Adrenal gland (tissue), 12 donors: ENCODE results near the gene PA2G4. TPM values are rescaled to one million over a fixed set of nuclear protein-coding genes. Genes with fewer than 3 reads are reported as not detected.
"Not testable (repeated sequence)": the region's sequence is repeated elsewhere in the genome, so short reads cannot be mapped to it uniquely, and the experiment has no call there.

Source experiments
- DNase-seq, 7 donors: peaks; one replicate each; pipeline ENCODE4 v3.0.0-alpha.2; 2019 to 2020
- H3K27ac ChIP-seq, 5 donors: fragments of 200-600 bp; sonication (generic) in 4 of 5; 1 replicate in 3 of 5; 2 replicates in 2 of 5; pipeline versions ENCODE4 v1.5.1 to v1.8.0; 2016 to 2020; ENCODE audit warnings: mild to moderate bottlenecking in 1 of 5
- H3K27me3 ChIP-seq: fragments of 200-600 bp; 2 replicates; pipeline ENCODE4 v1.8.0; 2021
- H3K36me3 ChIP-seq, 2 donors: fragments of 200-600 bp; replicated peaks in 1 of 2; 1 replicate in 1 of 2; 2 replicates in 1 of 2; pipeline versions ENCODE4 v1.5.1 to v1.8.0; 2018 to 2022
- H3K4me1 ChIP-seq, 2 donors: fragments of 200-600 bp; replicated peaks in 1 of 2; 1 replicate in 1 of 2; 2 replicates in 1 of 2; pipeline versions ENCODE4 v1.5.1 to v1.8.0; 2018 to 2021
- H3K4me3 ChIP-seq, 4 donors: fragments of 200-600 bp; sonication (generic) in 3 of 4; one replicate each; pipeline ENCODE4 v1.5.1; 2016 to 2018
- H3K9me3 ChIP-seq, 3 donors: fragments of 200-600 bp; sonication (generic) in 1 of 3; replicated peaks in 1 of 3; 1 replicate in 2 of 3; 2 replicates in 1 of 3; pipeline versions ENCODE4 v1.5.1 to v1.8.0; 2016 to 2021
- CTCF ChIP-seq, 6 experiments: fragments of 450-650 bp in 4 of 6; fragments of 200-600 bp in 2 of 6; sonication (generic) in 1 of 6; IDR thresholded peaks; 1 replicate in 5 of 6; 2 replicates in 1 of 6; pipeline versions ENCODE4 v1.5.1 to v1.8.0; 2016 to 2021; ENCODE audit warnings: antibody characterized with exemption in 6 of 6, mild to moderate bottlenecking in 2 of 6, moderate library complexity in 1 of 6
- POLR2A ChIP-seq, 2 donors: fragments of 450-650 bp; IDR thresholded peaks; one replicate each; pipeline ENCODE4 v1.6.1; 2017; ENCODE audit warnings: antibody characterized with exemption in 2 of 2, mild to moderate bottlenecking in 2 of 2, moderate library complexity in 1 of 2
- WGBS, 4 donors: extraction: QIAGEN DNeasy Blood & Tissue Kit in 2 of 4; methylation state at CpG; one replicate each; pipeline versions ENCODE4 v1.1.5 to v1.1.7; 2013 to 2017; 5-methylcytosine and 5-hydroxymethylcytosine counted together
- intact Hi-C, 2 donors: fragments of 100-400 bp; cut with DNase I; formaldehyde crosslinking; loops; one replicate each; pipeline versions ENCODE4 v1.14.1 to v1.15.0; 2022 to 2023
- polyA plus RNA-seq, 3 donors: library from polyadenylated mRNA; stranded (reverse); fragments of 200-250 nt in 2 of 3; fragments of 350-450 nt in 1 of 3; fragmentation: Illumina TruSeq in 1 of 3; extraction: RNeasy Lipid Tissue Mini Kit (QIAGEN cat#74804) in 1 of 3; gene quantifications; one replicate each; pipeline ENCODE4 v1.2.3, GENCODE V29; 2013 to 2014
- total RNA-seq, 9 donors: library from RNA; depleted of rRNA in 4 of 9; stranded (reverse); fragments of >200 nt in 4 of 9; fragments of 120-200 nt in 1 of 9; fragmentation: NEBNext Ultra II Directional in 1 of 9; extraction: Animal tissue kit (Norgen Biotek cat#: 25700) in 1 of 9; gene quantifications; one replicate each; pipeline versions ENCODE4 v1.1.0 to v1.2.4, GENCODE V29; 2013 to 2023
- donor health status: healthy with polysubstance abuse.
- donor health status: Bipolar disorder and iron deficiency.
- donor health status: DM: yes; HTN: yes; CAD: no.
- donor health status: DM: no; HTN: no; CAD: no.
- donor health status: DM: no; HTN: no; CAD: no.
- donor health status: DM: yes; HTN: yes; CAD: no.

The PA2G4 gene
- total and polyA plus RNA-seq, 12 donors: 64.1 to 252 (median 106) TPM

GRCh38 chr12:56116267-56117081 is 12.1 kb downstream of the PA2G4 start, which contains the start of gene RPL41:
TSS of gene RPL41 (plus strand) at chr12:56116633.
- Histone ChIP-seq H3K4me3 (peak within 1 kb of the TSS in 3 of 4 donors; percentile 41 to 76 (median 71)), H3K4me1 (peaks cover 31 to 34% of the 10 kb centered on the region in 2 donors), H3K27ac (peak within 1 kb of the TSS; percentile 88 to 98 (median 96)), H3K9me3 (no peaks in the 10 kb centered on the region), H3K27me3 (no peaks in the 10 kb centered on the region), H3K36me3 (peaks cover 0 to 33% of the 10 kb centered on the region in 2 donors)
- TF ChIP-seq CTCF (IDR thresholded peaks at IDR 0.05) (peak in 2 of 6 experiments; percentile 6 to 25), POLR2A (IDR thresholded peaks at IDR 0.05) (peak; percentile 90 to 93)
- intact Hi-C loops: no loop called here
- WGBS, 4 donors: 0 to 1% (median 0%) methylated on average over 34 of the region's 34 CpGs
- peak; percentile 91 to 99 (median 96) for DNase-seq

- H3K9me3 ChIP-seq, intact Hi-C loops, H3K27me3 ChIP-seq: not testable (repeated sequence)
- H3K4me3 ChIP-seq: peak overlapping the region in 3 of 4 donors; percentile 41 to 76 (median 71)
- H3K36me3 ChIP-seq: peaks cover 0 to 26% of the 10 kb centered on the region in 2 donors
- WGBS, 4 donors: 1 to 3% (median 2%) methylated on average over 12 to 16 of the region's 16 CpGs
- DNase-seq: peak in 3 of 7 donors; percentile 22 to 46 (median 33)
- peak overlapping the region; percentile 88 to 98 (median 96) for H3K27ac ChIP-seq
- peaks cover 31 to 34% of the 10 kb centered on the region in 2 donors for H3K4me1 ChIP-seq
Observed at GRCh38 chr12:56117082-56117706, 12.8 kb downstream of the PA2G4 start.

GRCh38 chr12:56117778-56118687 is 13.7 kb downstream of the PA2G4 start, which contains the start of gene ZC3H10:
TSS of gene ZC3H10 (plus strand) at chr12:56118266. CDS start at chr12:56120563, 2,297 bp downstream.
- peak; percentile 78 to 96 for TF ChIP-seq POLR2A (IDR thresholded peaks at IDR 0.05)
- TF ChIP-seq CTCF (IDR thresholded peaks at IDR 0.05): peak; percentile 18 to 56 (median 42)
- H3K36me3 ChIP-seq: peaks cover 0 to 17% of the 10 kb centered on the region in 2 donors
- peaks cover 31 to 34% of the 10 kb centered on the region in 2 donors for H3K4me1 ChIP-seq
- H3K27me3 ChIP-seq: no peaks in the 10 kb centered on the region
- DNase-seq: peak; percentile 98 to 100 (median 99)
- peak within 1 kb of the TSS; percentile 29 to 76 (median 58) for H3K4me3 ChIP-seq
- H3K27ac ChIP-seq: peak within 1 kb of the TSS; percentile 89 to 98 (median 96)
- WGBS, 4 donors: 1% methylated on average over 23 to 61 of the region's 61 CpGs
- intact Hi-C loops: no loop called here
- no peaks in the 10 kb centered on the region for H3K9me3 ChIP-seq

GRCh38 chr12:56118688-56119357 is 14.5 kb downstream of the PA2G4 start:
- H3K27ac ChIP-seq: peak overlapping the region; percentile 33 to 97 (median 89)
- intact Hi-C loops: no loop called here
- WGBS, 4 donors: 5 to 7% (median 6%) methylated on average over 13 of the region's 13 CpGs

More at GRCh38 chr12:56118688-56119357, 14.5 kb downstream of the PA2G4 start:
- Histone ChIP-seq H3K9me3 (no peaks in the 10 kb centered on the region), H3K4me3 (peak overlapping the region in 3 of 4 donors; percentile 29 to 76 (median 44)), H3K4me1 (peaks cover 32 to 34% of the 10 kb centered on the region in 2 donors), H3K27me3 (no peaks in the 10 kb centered on the region), H3K36me3 (peaks cover 0 to 9% of the 10 kb centered on the region in 2 donors)
- no peak for DNase-seq
- TF ChIP-seq CTCF (IDR thresholded peaks at IDR 0.05) (no peak), POLR2A (IDR thresholded peaks at IDR 0.05) (no peak)
